WERI-Rb-1 (cell line): Measurements from ENCODE around the gene TNNT2.

ENCODE experiments used
- DNase-seq: peaks from one replicate; pipeline ENCODE4 v3.0.0-alpha.2; 2020
- H3K27ac ChIP-seq: fragments of 250-450 bp; sonication (Bioruptor Pico); 2 replicates; pipeline ENCODE4 v1.5.1; 2020; ENCODE audit warnings: mild to moderate bottlenecking, moderate library complexity
- H3K27me3 ChIP-seq: fragments of 250-450 bp; sonication (Bioruptor Pico); 2 replicates; pipeline ENCODE4 v1.5.1; 2021; ENCODE audit warnings: mild to moderate bottlenecking, low read depth, moderate library complexity; ENCODE audit not compliant: insufficient read depth, severe bottlenecking
- H3K36me3 ChIP-seq: fragments of 250-450 bp; sonication (Bioruptor Pico); 2 replicates; pipeline ENCODE4 v1.5.1; 2020; ENCODE audit warnings: mild to moderate bottlenecking, moderate library complexity
- H3K4me3 ChIP-seq: 2 replicates; pipeline ENCODE4 v1.5.1; 2011; ENCODE audit warnings: low read depth, mild to moderate bottlenecking, control low read depth, low read length
- H3K9me3 ChIP-seq: fragments of 250-450 bp; sonication (Bioruptor Pico); 2 replicates; pipeline ENCODE4 v1.5.1; 2021; ENCODE audit warnings: mild to moderate bottlenecking, moderate library complexity; ENCODE audit not compliant: severe bottlenecking
- TF ChIP-seq, protein P1 (sequence below): IDR thresholded peaks from 2 replicates; pipeline ENCODE4 v1.5.1; 2011; ENCODE audit warnings: low read depth, mild to moderate bottlenecking, control low read depth, inconsistent platforms, low read length

The TNNT2 gene

DNA sequence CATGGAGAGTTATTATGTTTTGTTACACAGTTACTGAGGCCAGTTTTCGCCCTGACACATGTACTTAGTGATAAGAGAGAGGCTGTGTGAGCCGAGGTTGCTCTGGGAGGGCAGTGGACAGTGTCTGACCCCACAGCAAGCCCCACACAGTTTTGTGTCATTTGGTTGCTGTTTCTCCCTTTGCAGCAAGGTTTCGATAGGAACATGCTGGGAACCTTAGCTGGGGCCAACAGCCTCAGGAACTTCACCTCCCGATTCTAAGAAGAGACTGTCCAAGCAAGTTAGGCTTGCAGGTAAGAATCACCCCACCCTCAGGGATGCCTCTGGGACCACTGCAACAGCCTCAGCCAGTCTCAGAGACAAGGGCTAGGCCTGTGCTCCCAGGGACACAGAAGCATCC is 48.9 kb downstream of the TNNT2 start:
- no peaks in the 10 kb centered on the region for H3K36me3 ChIP-seq
- TF ChIP-seq, protein P1, sequence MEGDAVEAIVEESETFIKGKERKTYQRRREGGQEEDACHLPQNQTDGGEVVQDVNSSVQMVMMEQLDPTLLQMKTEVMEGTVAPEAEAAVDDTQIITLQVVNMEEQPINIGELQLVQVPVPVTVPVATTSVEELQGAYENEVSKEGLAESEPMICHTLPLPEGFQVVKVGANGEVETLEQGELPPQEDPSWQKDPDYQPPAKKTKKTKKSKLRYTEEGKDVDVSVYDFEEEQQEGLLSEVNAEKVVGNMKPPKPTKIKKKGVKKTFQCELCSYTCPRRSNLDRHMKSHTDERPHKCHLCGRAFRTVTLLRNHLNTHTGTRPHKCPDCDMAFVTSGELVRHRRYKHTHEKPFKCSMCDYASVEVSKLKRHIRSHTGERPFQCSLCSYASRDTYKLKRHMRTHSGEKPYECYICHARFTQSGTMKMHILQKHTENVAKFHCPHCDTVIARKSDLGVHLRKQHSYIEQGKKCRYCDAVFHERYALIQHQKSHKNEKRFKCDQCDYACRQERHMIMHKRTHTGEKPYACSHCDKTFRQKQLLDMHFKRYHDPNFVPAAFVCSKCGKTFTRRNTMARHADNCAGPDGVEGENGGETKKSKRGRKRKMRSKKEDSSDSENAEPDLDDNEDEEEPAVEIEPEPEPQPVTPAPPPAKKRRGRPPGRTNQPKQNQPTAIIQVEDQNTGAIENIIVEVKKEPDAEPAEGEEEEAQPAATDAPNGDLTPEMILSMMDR, result no peak
- no peak for DNase-seq

DNA sequence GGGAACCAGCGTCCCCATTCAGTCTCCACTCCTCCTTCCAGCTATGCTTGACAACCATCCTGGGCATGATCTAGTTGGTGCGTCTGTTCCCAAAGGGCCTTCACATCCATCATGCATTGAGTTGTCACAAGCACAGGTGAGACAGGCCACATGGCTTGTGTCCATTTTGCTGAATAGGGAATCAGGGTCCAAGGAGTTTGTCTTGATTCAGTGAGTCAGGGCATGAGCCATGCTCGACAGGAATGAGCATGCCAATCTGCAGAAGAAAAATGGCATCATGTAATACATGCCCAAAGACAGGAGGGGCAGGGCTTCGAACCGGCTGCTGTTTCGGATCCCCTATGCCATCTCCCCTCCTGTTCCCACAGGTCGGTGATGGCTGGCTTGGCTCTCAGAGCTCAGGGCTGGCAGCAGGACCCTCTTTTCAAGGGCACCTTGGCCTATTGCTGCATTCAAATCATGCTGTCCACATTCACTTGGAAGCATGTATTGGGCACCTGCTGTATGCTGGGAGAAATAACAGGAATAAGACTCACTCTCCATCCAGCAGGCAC is 49.7 kb downstream of the TNNT2 start:
- H3K9me3 ChIP-seq, result no peaks in the 10 kb centered on the region
- no peak overlapping the region for H3K4me3 ChIP-seq
- TF ChIP-seq, protein P1, result no peak
- no peaks in the 10 kb centered on the region for H3K27me3 ChIP-seq
- H3K27ac ChIP-seq, result no peak overlapping the region
- no peaks in the 10 kb centered on the region for H3K36me3 ChIP-seq
- DNase-seq, result no peak

More for the DNA sequence above, 48.9 kb downstream of the TNNT2 start:
- Histone ChIP-seq H3K4me3 (no peak overlapping the region), H3K27ac (no peak overlapping the region), H3K9me3 (no peaks in the 10 kb centered on the region), H3K27me3 (no peaks in the 10 kb centered on the region)

DNA sequence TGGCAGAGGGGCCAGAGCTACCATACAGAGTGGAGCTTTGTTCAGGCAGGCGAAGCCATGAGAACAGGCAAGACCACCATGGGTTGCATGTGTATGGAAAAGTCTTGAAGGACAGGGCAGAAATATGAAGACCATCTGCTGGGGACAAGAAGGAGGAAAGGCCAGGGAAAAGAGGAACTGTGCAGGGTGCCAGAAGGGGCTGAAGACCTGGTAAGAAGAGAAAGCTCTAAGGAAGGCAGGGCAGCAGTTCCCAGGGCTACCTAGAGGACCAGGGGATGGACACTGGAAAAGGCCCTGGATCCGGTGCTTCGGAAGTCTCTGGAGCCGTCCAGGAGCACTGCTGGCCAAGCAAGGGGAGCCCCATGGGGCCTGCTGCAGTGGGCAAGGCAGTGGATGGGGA is 50.8 kb downstream of the TNNT2 start:
- Histone ChIP-seq H3K4me3 (no peak overlapping the region), H3K9me3 (no peaks in the 10 kb centered on the region), H3K27ac (no peak overlapping the region), H3K27me3 (no peaks in the 10 kb centered on the region), H3K36me3 (no peaks in the 10 kb centered on the region)
- no peak for DNase-seq
- TF ChIP-seq, protein P1, result no peak

DNA sequence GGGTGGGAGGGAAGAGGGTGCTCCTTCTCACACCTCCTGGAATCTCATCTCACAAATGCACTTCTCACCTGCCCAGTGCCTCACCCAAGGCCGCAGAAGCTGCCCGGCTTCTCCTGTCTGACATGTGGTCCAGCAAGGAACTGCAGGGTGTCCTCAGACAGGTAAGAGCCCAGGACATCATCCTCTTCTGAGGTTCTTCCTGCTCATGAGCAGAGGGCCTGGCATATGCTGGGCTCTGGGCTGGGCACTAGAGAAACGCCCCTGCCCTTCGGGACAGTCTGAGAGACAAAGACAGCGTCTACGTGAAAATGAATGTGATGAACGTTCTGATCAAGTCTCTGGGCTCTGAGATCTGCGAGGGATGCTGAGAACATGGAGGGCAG is 51.8 kb downstream of the TNNT2 start:
- TF ChIP-seq, protein P1, result no peak
- Histone ChIP-seq H3K9me3 (no peaks in the 10 kb centered on the region), H3K4me3 (no peak overlapping the region), H3K27ac (no peak overlapping the region), H3K36me3 (no peaks in the 10 kb centered on the region), H3K27me3 (no peaks in the 10 kb centered on the region)
- DNase-seq, result no peak

DNA sequence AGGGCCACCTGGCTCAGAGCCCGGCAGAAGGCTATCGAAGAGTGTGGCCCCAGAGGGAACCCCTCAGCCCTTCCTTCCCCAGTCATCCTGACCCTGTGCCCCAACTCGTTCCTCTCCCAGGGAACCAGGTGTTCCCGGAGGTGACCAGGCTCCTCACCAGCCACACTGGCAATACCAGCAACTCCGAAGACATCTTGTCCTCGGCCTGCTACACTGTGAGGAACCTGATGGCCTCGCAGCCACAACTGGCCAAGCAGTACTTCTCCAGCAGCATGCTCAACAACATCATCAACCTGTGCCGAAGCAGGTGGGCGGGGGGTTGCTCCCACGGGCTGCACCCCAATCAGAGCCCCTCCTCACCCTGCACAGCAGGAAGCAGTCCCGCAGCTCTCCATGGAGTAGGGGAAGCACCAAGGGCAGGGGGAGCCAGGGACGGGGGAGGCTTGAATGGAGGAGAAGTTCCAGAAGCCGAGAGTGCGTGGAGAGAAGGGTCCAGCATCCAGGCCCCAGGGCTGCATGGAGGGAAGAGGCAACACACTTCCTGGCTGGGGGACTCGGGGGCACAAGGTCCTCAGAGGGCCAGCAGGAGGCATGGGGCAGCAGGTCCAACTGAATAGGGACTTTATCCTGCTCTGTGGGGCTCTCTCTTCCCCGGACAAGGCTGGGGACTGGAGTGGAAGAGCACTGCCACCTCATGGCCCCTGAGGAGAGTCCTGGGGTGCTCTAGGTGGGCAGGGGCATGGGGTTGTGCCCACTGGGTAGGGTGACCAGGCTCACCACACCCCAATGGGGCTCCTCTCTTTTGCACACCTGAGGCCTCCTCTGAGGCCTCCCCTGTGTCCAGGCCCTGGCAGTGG is 52.4 kb downstream of the TNNT2 start:
- Histone ChIP-seq H3K36me3 (no peaks in the 10 kb centered on the region), H3K27me3 (no peaks in the 10 kb centered on the region), H3K9me3 (no peaks in the 10 kb centered on the region), H3K4me3 (no peak overlapping the region), H3K27ac (no peak overlapping the region)
- TF ChIP-seq, protein P1, result 0 out of 2 replicates have a peak, but pooled peaks have one; percentile 24
- no peak for DNase-seq
